Panc1 (cell line): ENCODE measurements around the gene GDPD3.

Experiments used
- CTCF ChIP-seq: fragments of 450-650 bp; IDR thresholded peaks from 2 replicates; pipeline ENCODE4 v1.5.1; 2017; ENCODE audit warnings: mild to moderate bottlenecking
- TCF7L2 ChIP-seq: IDR thresholded peaks from 2 replicates; pipeline ENCODE4 v1.6.1; 2011; ENCODE audit warnings: mild to moderate bottlenecking, low read depth, low read length, inconsistent platforms

- TF ChIP-seq CTCF (no peak; the same call in 1 of the 2 replicates), TCF7L2 (no peak)
These were observed 30.7 kb downstream of the GDPD3 start for GRCh38 chr16:30082545-30083090.
